ENCODE data around the gene ZNF491.
"Not testable (repeated sequence)": the region's sequence is repeated elsewhere in the genome, so short reads cannot be mapped to it uniquely, and the experiment has no call there.

Gene ZNF491

DNA sequence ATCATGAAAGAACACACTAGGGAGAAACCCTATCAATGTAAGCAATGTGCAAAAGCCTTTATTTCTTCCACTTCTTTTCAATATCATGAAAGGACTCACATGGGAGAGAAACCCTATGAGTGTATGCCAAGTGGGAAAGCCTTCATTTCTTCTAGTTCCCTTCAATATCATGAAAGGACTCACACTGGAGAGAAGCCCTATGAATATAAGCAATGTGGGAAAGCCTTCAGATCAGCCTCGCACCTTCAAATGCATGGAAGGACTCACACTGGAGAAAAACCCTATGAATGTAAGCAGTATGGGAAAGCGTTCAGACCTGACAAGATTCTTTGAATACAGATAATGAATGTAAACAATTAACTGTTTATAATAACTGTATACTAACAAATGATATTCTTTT, 35.2 kb downstream of the ZNF491 start:
- TF ChIP-seq, protein P1, sequence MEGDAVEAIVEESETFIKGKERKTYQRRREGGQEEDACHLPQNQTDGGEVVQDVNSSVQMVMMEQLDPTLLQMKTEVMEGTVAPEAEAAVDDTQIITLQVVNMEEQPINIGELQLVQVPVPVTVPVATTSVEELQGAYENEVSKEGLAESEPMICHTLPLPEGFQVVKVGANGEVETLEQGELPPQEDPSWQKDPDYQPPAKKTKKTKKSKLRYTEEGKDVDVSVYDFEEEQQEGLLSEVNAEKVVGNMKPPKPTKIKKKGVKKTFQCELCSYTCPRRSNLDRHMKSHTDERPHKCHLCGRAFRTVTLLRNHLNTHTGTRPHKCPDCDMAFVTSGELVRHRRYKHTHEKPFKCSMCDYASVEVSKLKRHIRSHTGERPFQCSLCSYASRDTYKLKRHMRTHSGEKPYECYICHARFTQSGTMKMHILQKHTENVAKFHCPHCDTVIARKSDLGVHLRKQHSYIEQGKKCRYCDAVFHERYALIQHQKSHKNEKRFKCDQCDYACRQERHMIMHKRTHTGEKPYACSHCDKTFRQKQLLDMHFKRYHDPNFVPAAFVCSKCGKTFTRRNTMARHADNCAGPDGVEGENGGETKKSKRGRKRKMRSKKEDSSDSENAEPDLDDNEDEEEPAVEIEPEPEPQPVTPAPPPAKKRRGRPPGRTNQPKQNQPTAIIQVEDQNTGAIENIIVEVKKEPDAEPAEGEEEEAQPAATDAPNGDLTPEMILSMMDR (IDR thresholded peaks at IDR 0.05; ENCODE audit: low read depth, low read length), result no peak
- no peak overlapping the region for H3K4me3 ChIP-seq (ENCODE audit: low read depth, low read length)

DNA sequence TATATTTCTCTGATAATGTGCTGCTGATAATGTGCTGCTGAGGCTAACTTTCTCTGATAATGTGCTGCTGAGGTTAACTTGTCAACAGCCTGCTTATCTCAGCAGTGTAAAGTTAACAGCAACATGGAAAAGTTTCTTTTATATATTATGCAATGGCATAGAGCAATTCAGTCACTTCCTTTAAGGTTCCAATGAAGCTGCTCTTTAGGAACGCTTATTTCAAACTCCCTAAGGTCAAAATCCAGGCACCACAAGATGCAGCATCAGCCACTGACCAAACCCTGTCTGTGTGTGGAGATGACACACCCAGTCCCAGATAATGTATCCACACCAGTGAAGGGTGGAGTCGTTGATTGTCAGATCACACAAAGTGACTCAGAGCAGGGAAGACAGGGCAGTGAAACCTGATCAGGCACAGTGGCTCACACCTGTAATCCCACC, 37.3 kb downstream of the ZNF491 start:
- not testable (repeated sequence) for H3K4me3 ChIP-seq (ENCODE audit: low read depth, low read length)

DNA sequence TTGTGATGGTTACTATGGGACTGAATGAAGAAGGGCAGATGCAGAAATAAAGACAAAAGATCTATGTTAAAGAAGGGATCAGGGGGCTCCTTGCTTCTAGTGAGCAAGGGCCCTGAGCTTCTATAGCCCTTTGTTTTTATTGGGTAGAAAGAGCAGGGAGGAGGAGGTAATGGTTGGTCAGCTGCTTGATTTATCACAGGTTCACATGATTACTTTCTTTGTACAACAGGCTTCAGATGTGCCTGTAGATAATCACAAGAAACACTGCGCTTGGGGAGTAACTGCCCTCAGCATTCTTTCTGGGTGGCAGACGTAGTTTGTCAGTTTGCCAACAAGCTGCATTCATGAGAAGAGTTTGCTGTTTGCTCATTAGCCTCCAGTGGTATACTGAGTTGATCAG, 45.4 kb downstream of the ZNF491 start:
- no peak overlapping the region for H3K4me3 ChIP-seq (ENCODE audit: low read depth, low read length)
- TF ChIP-seq, protein P1 (IDR thresholded peaks at IDR 0.05; ENCODE audit: low read depth, low read length), result no peak

DNA sequence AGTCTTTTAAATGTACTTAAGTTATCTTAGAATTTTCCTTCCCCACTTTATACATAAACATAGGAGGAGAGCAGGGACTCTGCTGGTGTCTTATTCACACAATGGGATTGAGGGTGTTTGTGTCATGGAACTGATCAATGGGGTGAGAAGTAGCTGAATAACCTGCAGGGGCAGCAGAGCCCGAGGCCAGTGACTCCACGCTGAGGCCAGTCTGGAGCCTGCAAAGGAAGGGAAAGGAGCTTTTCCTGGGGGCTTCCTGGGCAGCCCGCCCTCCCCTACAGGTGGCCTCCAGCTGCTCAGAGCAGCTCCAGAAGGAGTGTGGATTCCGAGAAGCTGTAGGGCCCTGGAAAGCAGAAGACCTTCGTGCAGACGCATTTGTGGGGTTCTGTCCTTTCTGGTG, 49.3 kb downstream of the ZNF491 start:
- H3K4me3 ChIP-seq (ENCODE audit: low read depth, low read length), result not testable (repeated sequence)

DNA sequence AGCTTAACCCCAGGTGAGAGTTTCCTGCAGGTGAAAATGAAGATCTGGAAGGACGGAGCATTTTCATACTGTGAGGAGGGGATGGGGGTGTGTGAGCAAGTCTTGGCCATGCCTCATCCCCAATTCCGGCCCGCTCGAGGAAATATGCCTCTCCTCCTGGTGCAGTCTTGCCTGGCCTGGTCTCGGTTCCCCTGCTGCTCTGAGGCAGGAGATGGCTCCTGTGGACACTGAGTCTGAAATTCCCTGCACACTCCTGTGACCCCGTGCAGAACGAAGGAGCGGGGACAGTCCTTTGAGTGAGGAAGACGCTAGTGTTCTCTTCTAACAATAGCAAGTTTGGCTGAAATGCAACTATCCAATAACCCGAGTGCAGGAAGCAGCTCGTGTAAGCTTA, 49.9 kb downstream of the ZNF491 start:
- peak overlapping the region; percentile 69 for H3K4me3 ChIP-seq (ENCODE audit: low read depth, low read length)
- TF ChIP-seq, protein P1 (IDR thresholded peaks at IDR 0.05; ENCODE audit: low read depth, low read length), result no peak

DNA sequence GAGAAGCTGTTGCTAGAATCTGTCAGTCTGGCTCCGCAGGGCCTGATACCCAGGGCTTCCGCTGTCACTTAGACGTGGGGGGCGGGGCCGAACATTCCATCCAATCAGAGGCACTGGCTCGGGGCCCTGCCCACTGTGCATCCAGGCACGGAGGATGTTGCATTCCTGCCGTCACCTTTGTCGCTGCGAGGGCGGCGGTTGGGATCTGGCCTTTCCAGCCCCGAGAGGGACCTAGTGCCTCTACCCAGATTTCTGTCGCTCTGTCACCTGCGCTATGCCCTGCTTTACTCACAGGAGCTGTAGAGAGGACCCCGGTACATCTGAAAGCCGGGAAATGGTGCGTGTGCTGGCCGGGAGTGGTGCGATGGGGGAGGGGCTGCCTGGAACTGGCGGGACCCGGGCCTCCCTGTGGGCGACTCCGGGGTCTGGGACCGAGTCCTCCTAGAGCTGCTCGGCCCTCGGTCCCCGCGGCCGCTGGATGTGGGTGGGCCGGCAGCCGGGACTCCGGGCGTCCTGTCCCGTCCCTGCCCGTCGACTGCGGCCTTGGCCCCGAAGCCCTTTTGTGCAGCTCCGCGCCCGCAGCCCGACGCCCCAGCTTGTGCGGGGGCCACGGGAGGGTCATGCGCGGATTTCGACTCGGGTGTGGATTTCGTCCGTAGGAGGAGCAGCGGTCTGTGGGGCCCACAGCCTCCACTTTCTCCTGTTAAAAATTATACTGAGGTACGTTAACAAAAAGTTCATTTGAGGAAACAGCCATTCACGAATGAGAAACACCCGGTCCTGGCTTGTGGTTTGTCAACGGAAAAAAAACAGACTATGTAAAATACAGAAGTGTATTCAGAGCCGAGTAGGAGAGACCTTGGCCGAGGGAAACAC, 50.5 kb downstream of the ZNF491 start, which contains the start of gene ZNF439:
TSS of gene ZNF439 (plus strand) at position 133 of the 876 bp plus-strand sequence. CDS start at position 275, 142 bp downstream.
- TF ChIP-seq, protein P1 (IDR thresholded peaks at IDR 0.05; ENCODE audit: low read depth, low read length), result no peak
- H3K4me3 ChIP-seq (ENCODE audit: low read depth, low read length), result peak within 1 kb of the TSS; percentile 69

DNA sequence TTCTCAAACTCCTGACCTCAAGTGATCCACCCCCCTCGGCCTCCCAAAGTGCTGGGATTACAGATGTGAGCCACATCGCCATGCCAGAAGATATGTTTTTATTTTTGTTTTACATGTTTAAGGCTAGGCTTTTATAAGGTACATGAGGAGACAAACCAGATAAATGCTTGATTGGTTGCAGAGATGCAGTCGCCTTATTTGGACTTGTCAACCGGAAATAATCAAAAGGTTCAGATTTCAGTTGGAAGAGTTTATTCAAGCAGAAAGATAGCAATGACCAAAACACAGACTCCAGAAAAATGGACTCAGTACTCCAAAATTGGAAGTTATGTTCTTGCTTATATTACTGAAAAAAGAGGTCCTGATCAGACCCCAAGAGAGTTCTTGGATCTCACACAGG, 52.0 kb downstream of the ZNF491 start:
- not testable (repeated sequence) for H3K4me3 ChIP-seq (ENCODE audit: low read depth, low read length)

DNA sequence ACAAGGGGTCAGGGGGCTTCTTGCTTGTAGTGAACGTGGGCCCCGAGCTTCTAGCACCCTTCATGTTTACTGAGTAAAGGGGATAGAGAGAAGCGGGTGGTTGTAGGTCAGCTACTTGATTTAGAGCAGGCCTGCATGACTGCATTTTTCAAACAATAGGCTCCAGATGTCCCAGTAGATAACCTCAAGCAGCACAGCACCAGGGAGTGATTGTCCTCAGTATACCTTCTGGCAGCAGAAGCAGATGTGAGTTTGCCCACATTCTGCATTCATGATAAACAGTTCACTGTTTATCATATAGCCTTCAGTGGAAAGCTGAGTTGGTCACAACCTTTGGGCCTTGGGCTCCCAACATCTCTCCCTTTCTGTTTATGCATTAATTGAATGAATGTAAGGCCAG, 55.0 kb downstream of the ZNF491 start:
- H3K4me3 ChIP-seq (ENCODE audit: low read depth, low read length), result no peak overlapping the region
- TF ChIP-seq, protein P1 (IDR thresholded peaks at IDR 0.05; ENCODE audit: low read depth, low read length), result no peak
